Esophagus muscularis mucosa (tissue), 4 donors: ENCODE measurements around the gene HAS3. TPM values are rescaled to one million over a fixed set of nuclear protein-coding genes. Genes with fewer than 3 reads are reported as not detected.

ENCODE experiments used
- DNase-seq: peaks from one replicate; pipeline ENCODE4 v3.0.0-alpha.2; 2017; ENCODE audit errors: extremely low spot score
- H3K27ac ChIP-seq, 4 donors: fragments of 200-600 bp; sonication (generic); replicated peaks in 1 of 4; 1 replicate in 3 of 4; 2 replicates in 1 of 4; pipeline ENCODE4 v1.5.1; 2016 to 2019; ENCODE audit warnings: mild to moderate bottlenecking in 1 of 4
- H3K27me3 ChIP-seq, 4 donors: fragments of 200-600 bp; sonication (generic); one replicate each; pipeline versions ENCODE4 v1.5.1 to v1.6.0; 2016 to 2019
- H3K36me3 ChIP-seq, 4 donors: fragments of 200-600 bp; sonication (generic); one replicate each; pipeline ENCODE4 v1.5.1; 2016 to 2019
- H3K4me1 ChIP-seq, 4 donors: fragments of 200-600 bp; sonication (generic); one replicate each; pipeline ENCODE4 v1.5.1; 2016 to 2019
- H3K4me3 ChIP-seq, 4 donors: fragments of 200-600 bp; sonication (generic); 1 replicate in 2 of 4; 2 replicates in 2 of 4; pipeline ENCODE4 v1.5.1; 2016 to 2019; ENCODE audit warnings: mild to moderate bottlenecking in 4 of 4, moderate library complexity in 1 of 4
- H3K9me3 ChIP-seq, 4 donors: fragments of 200-600 bp; sonication (generic); 1 replicate in 3 of 4; 2 replicates in 1 of 4; pipeline ENCODE4 v1.5.1; 2016 to 2019
- EP300 ChIP-seq: sonication (generic); formaldehyde crosslinking; IDR thresholded peaks from one replicate; pipeline ENCODE4 v1.6.1; 2017; ENCODE audit warnings: antibody characterized with exemption
- POLR2A ChIP-seq: fragments of 450-650 bp; IDR thresholded peaks from one replicate; pipeline ENCODE4 v1.6.1; 2017; ENCODE audit warnings: antibody characterized with exemption, moderate library complexity, mild to moderate bottlenecking, low read depth
- POLR2AphosphoS5 ChIP-seq, 2 donors: sonication (generic); formaldehyde crosslinking; IDR thresholded peaks; one replicate each; pipeline ENCODE4 v1.6.1; 2017; ENCODE audit warnings: antibody characterized with exemption in 2 of 2
- WGBS: methylation state at CpG from one replicate; pipeline ENCODE4 v1.1.5; 2018; 5-methylcytosine and 5-hydroxymethylcytosine counted together
- intact Hi-C: fragments of 100-400 bp; cut with DNase I; formaldehyde crosslinking; loops from one replicate; pipeline ENCODE4 v1.15.1; 2023
- total RNA-seq, 4 donors: library from RNA; depleted of rRNA; stranded (reverse); fragments of >200 nt; gene quantifications; one replicate each; pipeline versions ENCODE4 v1.1.0 to v1.2.1, GENCODE V29; 2016
- TF ChIP-seq, protein P1 (sequence below), 3 experiments: fragments of 200-600 bp in 2 of 3; fragments of 450-650 bp in 1 of 3; sonication (generic) in 2 of 3; IDR thresholded peaks; one replicate each; pipeline ENCODE4 v1.5.1; 2017 to 2019; ENCODE audit warnings: antibody characterized with exemption in 3 of 3, mild to moderate bottlenecking in 2 of 3, moderate library complexity in 1 of 3

The HAS3 gene
- total RNA-seq, 4 donors from 2014 or later = 0.13 to 1.3 (median 0.49) TPM

- 100% methylated on average over 2 of the region's 2 CpGs for WGBS
- TF ChIP-seq POLR2A (no peak), EP300 (no peak), POLR2AphosphoS5 (IDR thresholded peaks at IDR 0.05) (no peak)
- TF ChIP-seq, protein P1, sequence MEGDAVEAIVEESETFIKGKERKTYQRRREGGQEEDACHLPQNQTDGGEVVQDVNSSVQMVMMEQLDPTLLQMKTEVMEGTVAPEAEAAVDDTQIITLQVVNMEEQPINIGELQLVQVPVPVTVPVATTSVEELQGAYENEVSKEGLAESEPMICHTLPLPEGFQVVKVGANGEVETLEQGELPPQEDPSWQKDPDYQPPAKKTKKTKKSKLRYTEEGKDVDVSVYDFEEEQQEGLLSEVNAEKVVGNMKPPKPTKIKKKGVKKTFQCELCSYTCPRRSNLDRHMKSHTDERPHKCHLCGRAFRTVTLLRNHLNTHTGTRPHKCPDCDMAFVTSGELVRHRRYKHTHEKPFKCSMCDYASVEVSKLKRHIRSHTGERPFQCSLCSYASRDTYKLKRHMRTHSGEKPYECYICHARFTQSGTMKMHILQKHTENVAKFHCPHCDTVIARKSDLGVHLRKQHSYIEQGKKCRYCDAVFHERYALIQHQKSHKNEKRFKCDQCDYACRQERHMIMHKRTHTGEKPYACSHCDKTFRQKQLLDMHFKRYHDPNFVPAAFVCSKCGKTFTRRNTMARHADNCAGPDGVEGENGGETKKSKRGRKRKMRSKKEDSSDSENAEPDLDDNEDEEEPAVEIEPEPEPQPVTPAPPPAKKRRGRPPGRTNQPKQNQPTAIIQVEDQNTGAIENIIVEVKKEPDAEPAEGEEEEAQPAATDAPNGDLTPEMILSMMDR (IDR thresholded peaks at IDR 0.05) = no peak
- Histone ChIP-seq H3K27me3 (no peaks in the 10 kb centered on the region), H3K27ac (no peak overlapping the region), H3K36me3 (peaks cover 0 to 6% (median 0%) of the 10 kb centered on the region in 4 donors), H3K9me3 (no peaks in the 10 kb centered on the region), H3K4me1 (peaks cover 0 to 8% (median 0%) of the 10 kb centered on the region in 4 donors), H3K4me3 (no peak overlapping the region)
- no peak for DNase-seq
- intact Hi-C loops = no loop called here
Observed at GRCh38 chr16:69064124-69064763, 41.2 kb upstream of the HAS3 start.

- Histone ChIP-seq H3K4me1 (peaks cover 0 to 8% (median 0%) of the 10 kb centered on the region in 4 donors), H3K4me3 (no peak overlapping the region), H3K27me3 (no peaks in the 10 kb centered on the region), H3K27ac (no peak overlapping the region), H3K9me3 (no peaks in the 10 kb centered on the region), H3K36me3 (peaks cover 0 to 6% (median 0%) of the 10 kb centered on the region in 4 donors)
- DNase-seq = no peak
- WGBS = 72% methylated on average over 6 of the region's 6 CpGs
- intact Hi-C loops = no loop called here
- TF ChIP-seq, protein P1 (IDR thresholded peaks at IDR 0.05) = no peak
- TF ChIP-seq POLR2A = no peak
Observed at GRCh38 chr16:69064764-69065313, 40.6 kb upstream of the HAS3 start.

- DNase-seq = no peak
- H3K36me3 ChIP-seq = no peaks in the 10 kb centered on the region
- no peak for TF ChIP-seq EP300
- no peak for TF ChIP-seq POLR2AphosphoS5 (IDR thresholded peaks at IDR 0.05)
- TF ChIP-seq POLR2A = no peak
- TF ChIP-seq, protein P1 (IDR thresholded peaks at IDR 0.05) = no peak
- H3K4me1 ChIP-seq = peaks cover 6 to 10% (median 7%) of the 10 kb centered on the region in 4 donors
- no peaks in the 10 kb centered on the region for H3K9me3 ChIP-seq
- H3K4me3 ChIP-seq = no peak overlapping the region
- no peak overlapping the region for H3K27ac ChIP-seq
- H3K27me3 ChIP-seq = no peaks in the 10 kb centered on the region
- WGBS = 99% methylated on average over 5 of the region's 5 CpGs
- intact Hi-C loops = no loop called here
Observed at GRCh38 chr16:69069504-69069903, 35.9 kb upstream of the HAS3 start.

- DNase-seq = no peak
- H3K27me3 ChIP-seq = no peaks in the 10 kb centered on the region
- 77% methylated on average over 3 of the region's 3 CpGs for WGBS
- H3K4me1 ChIP-seq = peaks cover 0 to 10% (median 7%) of the 10 kb centered on the region in 4 donors
- no peak overlapping the region for H3K4me3 ChIP-seq
- no peaks in the 10 kb centered on the region for H3K36me3 ChIP-seq
- H3K27ac ChIP-seq = no peak overlapping the region
- TF ChIP-seq, protein P1 (IDR thresholded peaks at IDR 0.05) = no peak
- TF ChIP-seq EP300 (no peak), POLR2A (no peak), POLR2AphosphoS5 (IDR thresholded peaks at IDR 0.05) (no peak)
- H3K9me3 ChIP-seq = no peaks in the 10 kb centered on the region
- intact Hi-C loops = no loop called here
Observed at GRCh38 chr16:69071036-69071435, 34.4 kb upstream of the HAS3 start.

DNA sequence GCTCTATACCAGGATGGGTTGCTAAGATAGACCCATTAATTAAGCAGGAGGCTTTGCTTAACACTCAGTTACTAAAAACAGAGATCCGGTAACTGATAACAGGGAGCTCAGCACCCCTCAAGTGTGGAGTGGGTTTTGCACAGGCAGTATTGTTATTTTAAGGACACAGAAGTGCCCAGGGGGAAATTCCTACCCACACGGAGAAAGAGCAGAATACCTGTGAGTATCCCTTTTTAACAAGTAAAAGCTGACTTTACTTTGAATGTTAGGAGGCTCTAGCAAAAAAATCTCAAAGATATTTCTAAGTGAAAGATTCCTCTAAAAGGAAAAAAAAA is 32.8 kb upstream of the HAS3 start:
- no peaks in the 10 kb centered on the region for H3K27me3 ChIP-seq
- TF ChIP-seq POLR2AphosphoS5 (IDR thresholded peaks at IDR 0.05) (no peak), POLR2A (no peak), EP300 (no peak)
- TF ChIP-seq, protein P1 (IDR thresholded peaks at IDR 0.05) = no peak
- intact Hi-C loops = no loop called here
- WGBS = 46% methylated on average over 2 of the region's 2 CpGs
- peaks cover 0 to 10% (median 7%) of the 10 kb centered on the region in 4 donors for H3K4me1 ChIP-seq
- H3K27ac ChIP-seq = no peak overlapping the region
- no peak for DNase-seq
- H3K4me3 ChIP-seq = no peak overlapping the region
- H3K9me3 ChIP-seq = no peaks in the 10 kb centered on the region
- H3K36me3 ChIP-seq = no peaks in the 10 kb centered on the region
